Mucosa of stomach (tissue), 1 donor: ENCODE data around the gene TUBGCP2.

Experiments used
- H3K27me3 ChIP-seq: one replicate; pipeline ENCODE4 v1.7.0; 2013; ENCODE audit warnings: mild to moderate bottlenecking, low read length; ENCODE audit not compliant: control insufficient read depth, insufficient read depth
- H3K36me3 ChIP-seq: one replicate; pipeline ENCODE4 v1.7.0; 2013; ENCODE audit warnings: low read length; ENCODE audit not compliant: control insufficient read depth, insufficient read depth
- H3K4me1 ChIP-seq: one replicate; pipeline ENCODE4 v1.7.0; 2013; ENCODE audit warnings: mild to moderate bottlenecking, low read length; ENCODE audit not compliant: control insufficient read depth, insufficient read depth
- H3K4me3 ChIP-seq: one replicate; pipeline ENCODE4 v1.7.0; 2013; ENCODE audit warnings: low read length
- H3K9ac ChIP-seq: one replicate; pipeline ENCODE4 v1.7.0; 2013; ENCODE audit warnings: mild to moderate bottlenecking, low read length, moderate library complexity
- H3K9me3 ChIP-seq: one replicate; pipeline ENCODE4 v1.7.0; 2013; ENCODE audit warnings: mild to moderate bottlenecking, low read length, moderate library complexity; ENCODE audit not compliant: control insufficient read depth
- donor health status: Pancreatic carcinoma.

TUBGCP2 gene

GRCh38 chr10:133306097-133306476 is 2.6 kb downstream of the TUBGCP2 start:
- Histone ChIP-seq H3K4me3 (no peak overlapping the region), H3K36me3 (peaks cover 5% of the 10 kb centered on the region), H3K9me3 (no peaks in the 10 kb centered on the region), H3K4me1 (peaks cover 27% of the 10 kb centered on the region), H3K27me3 (no peaks in the 10 kb centered on the region), H3K9ac (no peak overlapping the region)

- Histone ChIP-seq H3K36me3 (peaks cover 5% of the 10 kb centered on the region), H3K9ac (no peak overlapping the region), H3K4me3 (no peak overlapping the region), H3K9me3 (no peaks in the 10 kb centered on the region), H3K4me1 (peaks cover 13% of the 10 kb centered on the region), H3K27me3 (no peaks in the 10 kb centered on the region)
Observed at GRCh38 chr10:133303206-133303605, 5.5 kb downstream of the TUBGCP2 start.

- no peak overlapping the region for H3K4me3 ChIP-seq
- H3K4me1 ChIP-seq, result peaks cover 9% of the 10 kb centered on the region
- no peak overlapping the region for H3K9ac ChIP-seq
- peaks cover 10% of the 10 kb centered on the region for H3K36me3 ChIP-seq
- no peaks in the 10 kb centered on the region for H3K9me3 ChIP-seq
- H3K27me3 ChIP-seq, result no peaks in the 10 kb centered on the region
Observed at GRCh38 chr10:133302230-133302629, 6.4 kb downstream of the TUBGCP2 start.

- no peak overlapping the region for H3K9ac ChIP-seq
- H3K27me3 ChIP-seq, result no peaks in the 10 kb centered on the region
- no peaks in the 10 kb centered on the region for H3K4me1 ChIP-seq
- H3K9me3 ChIP-seq, result no peaks in the 10 kb centered on the region
- H3K4me3 ChIP-seq, result no peak overlapping the region
- H3K36me3 ChIP-seq, result peaks cover 10% of the 10 kb centered on the region
Observed at GRCh38 chr10:133299738-133300137, 8.9 kb downstream of the TUBGCP2 start.

- no peaks in the 10 kb centered on the region for H3K27me3 ChIP-seq
- no peak overlapping the region for H3K9ac ChIP-seq
- peaks cover 10% of the 10 kb centered on the region for H3K36me3 ChIP-seq
- H3K4me3 ChIP-seq, result no peak overlapping the region
- no peaks in the 10 kb centered on the region for H3K4me1 ChIP-seq
- H3K9me3 ChIP-seq, result no peaks in the 10 kb centered on the region
Observed at GRCh38 chr10:133299224-133299623, 9.4 kb downstream of the TUBGCP2 start.

- Histone ChIP-seq H3K9me3 (no peaks in the 10 kb centered on the region), H3K36me3 (peaks cover 10% of the 10 kb centered on the region), H3K27me3 (no peaks in the 10 kb centered on the region), H3K4me3 (no peak overlapping the region), H3K4me1 (no peaks in the 10 kb centered on the region), H3K9ac (no peak overlapping the region)
Observed at GRCh38 chr10:133298466-133298865, 10.2 kb downstream of the TUBGCP2 start.

- Histone ChIP-seq H3K9me3 (no peaks in the 10 kb centered on the region), H3K4me3 (no peak overlapping the region), H3K27me3 (no peaks in the 10 kb centered on the region)
Observed at GRCh38 chr10:133297504-133297903, 11.2 kb downstream of the TUBGCP2 start.

GRCh38 chr10:133295426-133296320 is 13.0 kb downstream of the TUBGCP2 start:
- peaks cover 12% of the 10 kb centered on the region for H3K36me3 ChIP-seq
- H3K4me1 ChIP-seq, result no peaks in the 10 kb centered on the region
- H3K27me3 ChIP-seq, result no peaks in the 10 kb centered on the region
- H3K9me3 ChIP-seq, result no peaks in the 10 kb centered on the region
- no peak overlapping the region for H3K4me3 ChIP-seq
- no peak overlapping the region for H3K9ac ChIP-seq

More at GRCh38 chr10:133297504-133297903, 11.2 kb downstream of the TUBGCP2 start:
- no peaks in the 10 kb centered on the region for H3K4me1 ChIP-seq
- H3K36me3 ChIP-seq, result peaks cover 11% of the 10 kb centered on the region
- no peak overlapping the region for H3K9ac ChIP-seq

- no peaks in the 10 kb centered on the region for H3K9me3 ChIP-seq
- H3K9ac ChIP-seq, result no peak overlapping the region
- H3K27me3 ChIP-seq, result no peaks in the 10 kb centered on the region
- H3K4me3 ChIP-seq, result no peak overlapping the region
- no peaks in the 10 kb centered on the region for H3K4me1 ChIP-seq
- H3K36me3 ChIP-seq, result peaks cover 17% of the 10 kb centered on the region
Observed at GRCh38 chr10:133294189-133294588, 14.5 kb downstream of the TUBGCP2 start.

- H3K36me3 ChIP-seq, result peaks cover 21% of the 10 kb centered on the region
- no peak overlapping the region for H3K9ac ChIP-seq
- H3K27me3 ChIP-seq, result no peaks in the 10 kb centered on the region
- no peaks in the 10 kb centered on the region for H3K9me3 ChIP-seq
- no peak overlapping the region for H3K4me3 ChIP-seq
- no peaks in the 10 kb centered on the region for H3K4me1 ChIP-seq
Observed at GRCh38 chr10:133293810-133294119, 14.9 kb downstream of the TUBGCP2 start.

GRCh38 chr10:133292919-133293809 is 15.5 kb downstream of the TUBGCP2 start:
- H3K4me1 ChIP-seq, result no peaks in the 10 kb centered on the region
- H3K4me3 ChIP-seq, result no peak overlapping the region
- no peaks in the 10 kb centered on the region for H3K9me3 ChIP-seq
- no peak overlapping the region for H3K9ac ChIP-seq
- H3K27me3 ChIP-seq, result no peaks in the 10 kb centered on the region
- peaks cover 21% of the 10 kb centered on the region for H3K36me3 ChIP-seq

- H3K9ac ChIP-seq, result no peak overlapping the region
- H3K27me3 ChIP-seq, result no peaks in the 10 kb centered on the region
- no peak overlapping the region for H3K4me3 ChIP-seq
- H3K36me3 ChIP-seq, result peaks cover 17% of the 10 kb centered on the region
- H3K4me1 ChIP-seq, result no peaks in the 10 kb centered on the region
- H3K9me3 ChIP-seq, result no peaks in the 10 kb centered on the region
Observed at GRCh38 chr10:133289761-133290160, 18.9 kb downstream of the TUBGCP2 start.
